AG04449 (cell line): ENCODE results near the gene MLLT10.
"Not testable (repeated sequence)": the region's sequence is repeated elsewhere in the genome, so short reads cannot be mapped to it uniquely, and the experiment has no call there.

Experiments used
- CTCF ChIA-PET: fragments of 350-600 bp; formaldehyde crosslinking; extraction: SDS; loops from one replicate; lab custom pipeline; 2021; ENCODE audit warnings: antibody characterized with exemption; lab: Yijun Ruan, JAX
- POLR2A ChIA-PET: fragments of 400-600, 350-600 bp; formaldehyde crosslinking; extraction: SDS; loops from one replicate; lab custom pipeline; 2020; ENCODE audit warnings: antibody characterized with exemption, inconsistent platforms; lab: Yijun Ruan, JAX
- DNase-seq: peaks from one replicate; pipeline ENCODE4 v3.0.0-alpha.2; 2010; ENCODE audit warnings: low read depth, low spot score
- H3K4me3 ChIP-seq: 2 replicates; pipeline ENCODE4 v1.5.1; 2011; ENCODE audit warnings: low read depth, mild to moderate bottlenecking, control low read depth, low read length
- CTCF ChIP-seq: IDR thresholded peaks from one replicate; pipeline ENCODE4 v1.5.1; 2011; ENCODE audit warnings: mild to moderate bottlenecking, moderate library complexity, low read length, control low read depth, inconsistent platforms; ENCODE audit not compliant: insufficient read depth; ENCODE audit errors: missing control alignments

Gene MLLT10

GRCh38 chr10:21572578-21572977 is 38.5 kb downstream of the MLLT10 start:
- no peak overlapping the region for H3K4me3 ChIP-seq
- no peak for DNase-seq
- ChIA-PET CTCF (no interaction called here), POLR2A (no interaction called here)
- TF ChIP-seq CTCF, result no peak

GRCh38 chr10:21574514-21574913 is 40.5 kb downstream of the MLLT10 start:
- DNase-seq, H3K4me3 ChIP-seq, CTCF ChIA-PET, POLR2A ChIA-PET: not testable (repeated sequence)

GRCh38 chr10:21579291-21579690 is 45.3 kb downstream of the MLLT10 start:
- no peak for DNase-seq
- TF ChIP-seq CTCF, result no peak
- no peak overlapping the region for H3K4me3 ChIP-seq
- CTCF ChIA-PET, result no interaction called here
- POLR2A ChIA-PET, result no interaction called here

DNA sequence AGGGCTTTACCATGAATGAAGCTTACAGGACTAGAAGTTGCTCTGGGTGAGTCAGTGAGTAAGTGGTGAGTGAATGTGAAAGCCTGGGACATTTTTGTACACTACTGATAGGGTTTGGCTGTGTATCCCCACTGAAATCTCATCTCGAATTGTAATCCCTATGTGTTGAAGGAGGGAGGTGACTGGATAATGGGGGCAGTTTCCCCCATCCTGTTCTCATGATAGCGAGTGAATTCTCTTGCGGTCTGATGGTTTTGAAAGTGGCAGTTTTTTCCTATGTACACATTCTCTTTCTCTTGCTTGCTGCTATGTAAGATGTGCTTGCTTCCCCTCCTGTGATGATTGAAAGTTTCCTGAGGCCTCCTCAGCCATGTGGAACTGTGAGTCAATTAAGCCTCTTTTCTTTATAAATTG is 47.4 kb downstream of the MLLT10 start:
- H3K4me3 ChIP-seq, DNase-seq, CTCF ChIA-PET, POLR2A ChIA-PET: not testable (repeated sequence)

GRCh38 chr10:21584834-21585530 is 51.0 kb downstream of the MLLT10 start:
- no peak for TF ChIP-seq CTCF
- ChIA-PET POLR2A (no interaction called here), CTCF (no interaction called here)
- no peak overlapping the region for H3K4me3 ChIP-seq
- no peak for DNase-seq

GRCh38 chr10:21587391-21587790 is 53.4 kb downstream of the MLLT10 start:
- H3K4me3 ChIP-seq, result no peak overlapping the region
- no peak for TF ChIP-seq CTCF
- ChIA-PET CTCF (no interaction called here), POLR2A (no interaction called here)
- DNase-seq, result no peak

GRCh38 chr10:21588159-21588558 is 54.1 kb downstream of the MLLT10 start:
- POLR2A ChIA-PET, DNase-seq, CTCF ChIA-PET, H3K4me3 ChIP-seq: not testable (repeated sequence)

GRCh38 chr10:21593986-21594385 is 60.0 kb downstream of the MLLT10 start:
- ChIA-PET CTCF (interaction anchor here (0.6 kb wide), 1 partner anchor 139 kb away, joined by 3 read pairs; no protein-coding TSS in a partner anchor), POLR2A (interaction anchor here (0.7 kb wide), 1 partner anchor 108 kb away, joined by 4 read pairs; no protein-coding TSS in a partner anchor)
- no peak overlapping the region for H3K4me3 ChIP-seq
- DNase-seq, result no peak
- TF ChIP-seq CTCF, result no peak
